ENCODE data around the gene SLC12A7. TPM values are rescaled to one million over a fixed set of nuclear protein-coding genes. Genes with fewer than 3 reads are reported as not detected.

The SLC12A7 gene
- total and polyA plus RNA-seq, 9 of the 15 experiments (the other 6 are each of a cell fraction or from before 2014, with no cell fraction given) = 0.01 to 3.1 (median 0.56) TPM

GRCh38 chr5:1121044-1121443 lies 9.2 kb upstream of the SLC12A7 start:
- peaks cover 41 to 84% of the 10 kb centered on the region in 2 experiments for H3K27me3 ChIP-seq (ENCODE audit: control insufficient read depth in 2 of 2, insufficient read depth in 2 of 2, low read length in 2 of 2)
- CTCF ChIA-PET (ENCODE audit: low intra/inter-chr PET ratio) = no interaction called here
- DNase-seq (ENCODE audit: extremely low read depth in 1 of 4, low spot score in 3 of 4) (no peak), FAIRE-seq (no peak), ATAC-seq (no peak)
- no TSS peak for BruUV-seq (replicated peaks)
- H2AFZ ChIP-seq (ENCODE audit: low read depth, low read length) = no peak overlapping the region
- H3K79me2 ChIP-seq (ENCODE audit: control insufficient read depth, insufficient read depth, low read length) = no peaks in the 10 kb centered on the region
- no peaks in the 10 kb centered on the region for H3K9me1 ChIP-seq (ENCODE audit: control insufficient read depth, insufficient read depth, low read length)
- H3K27ac ChIP-seq (ENCODE audit: extremely low read depth, low read depth, low read length) = no peak overlapping the region
- no peak overlapping the region for H3K4me3 ChIP-seq
- intact Hi-C loops (cut with micrococcal nuclease) = no loop called here
- TF ChIP-seq HDAC2 (IDR thresholded peaks at IDR 0.05) (no peak), ZFX (CRISPR knock-in tag; IDR thresholded peaks at IDR 0.05) (no peak)
- TF ChIP-seq, protein P1, sequence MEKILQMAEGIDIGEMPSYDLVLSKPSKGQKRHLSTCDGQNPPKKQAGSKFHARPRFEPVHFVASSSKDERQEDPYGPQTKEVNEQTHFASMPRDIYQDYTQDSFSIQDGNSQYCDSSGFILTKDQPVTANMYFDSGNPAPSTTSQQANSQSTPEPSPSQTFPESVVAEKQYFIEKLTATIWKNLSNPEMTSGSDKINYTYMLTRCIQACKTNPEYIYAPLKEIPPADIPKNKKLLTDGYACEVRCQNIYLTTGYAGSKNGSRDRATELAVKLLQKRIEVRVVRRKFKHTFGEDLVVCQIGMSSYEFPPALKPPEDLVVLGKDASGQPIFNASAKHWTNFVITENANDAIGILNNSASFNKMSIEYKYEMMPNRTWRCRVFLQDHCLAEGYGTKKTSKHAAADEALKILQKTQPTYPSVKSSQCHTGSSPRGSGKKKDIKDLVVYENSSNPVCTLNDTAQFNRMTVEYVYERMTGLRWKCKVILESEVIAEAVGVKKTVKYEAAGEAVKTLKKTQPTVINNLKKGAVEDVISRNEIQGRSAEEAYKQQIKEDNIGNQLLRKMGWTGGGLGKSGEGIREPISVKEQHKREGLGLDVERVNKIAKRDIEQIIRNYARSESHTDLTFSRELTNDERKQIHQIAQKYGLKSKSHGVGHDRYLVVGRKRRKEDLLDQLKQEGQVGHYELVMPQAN (IDR thresholded peaks at IDR 0.05; ENCODE audit: borderline replicate concordance) = no peak
- H3K4me1 ChIP-seq (replicated peaks in 1 of 2; ENCODE audit: control insufficient read depth in 2 of 2, insufficient read depth in 2 of 2, low read length in 2 of 2) = peaks cover 11 to 60% of the 10 kb centered on the region in 2 experiments
- H3K9ac ChIP-seq (ENCODE audit: insufficient read depth in 1 of 2, low read depth in 2 of 2, low read length in 2 of 2) = no peak overlapping the region
- POLR2A ChIA-PET = interaction anchor here (0.6 kb wide), 1 partner anchor 92 kb away, joined by 4 read pairs; no protein-coding TSS in a partner anchor
- 17% methylated on average over 14 of the region's 14 CpGs for WGBS (ENCODE audit: insufficient coverage, low coverage, missing lambda C conversion rate)
- no peaks in the 10 kb centered on the region for H3K9me3 ChIP-seq (replicated peaks; ENCODE audit: control insufficient read depth, insufficient read depth, low read depth, low read length)
- in situ Hi-C loops (cut with MboI) = no loop called here
- peaks cover 13% of the 10 kb centered on the region for H4K20me1 ChIP-seq (replicated peaks; ENCODE audit: control insufficient read depth, insufficient read depth, low read length)
- no peak overlapping the region for H3K4me2 ChIP-seq (ENCODE audit: insufficient read depth, low read length)
- H3K36me3 ChIP-seq (ENCODE audit: control insufficient read depth, insufficient read depth, low read length) = no peaks in the 10 kb centered on the region

Data from K562 (cell line).